Umbilical cord (tissue), 2 donors: ENCODE data around the gene PEPD. TPM values are rescaled to one million over a fixed set of nuclear protein-coding genes. Genes with fewer than 3 reads are reported as not detected.

Experiments
- DNase-seq: peaks from one replicate; pipeline ENCODE4 v3.0.0-alpha.2; 2015; ENCODE audit warnings: low spot score
- total RNA-seq: library from RNA; depleted of rRNA; stranded (reverse); fragments of >200 nt; gene quantifications from one replicate; pipeline ENCODE4 v1.2.3, GENCODE V29; 2014; ENCODE audit warnings: low replicate concordance; ENCODE audit not compliant: insufficient read depth

PEPD gene
- total RNA-seq, 1 donor from 2014 or later = 32.3 TPM

DNA sequence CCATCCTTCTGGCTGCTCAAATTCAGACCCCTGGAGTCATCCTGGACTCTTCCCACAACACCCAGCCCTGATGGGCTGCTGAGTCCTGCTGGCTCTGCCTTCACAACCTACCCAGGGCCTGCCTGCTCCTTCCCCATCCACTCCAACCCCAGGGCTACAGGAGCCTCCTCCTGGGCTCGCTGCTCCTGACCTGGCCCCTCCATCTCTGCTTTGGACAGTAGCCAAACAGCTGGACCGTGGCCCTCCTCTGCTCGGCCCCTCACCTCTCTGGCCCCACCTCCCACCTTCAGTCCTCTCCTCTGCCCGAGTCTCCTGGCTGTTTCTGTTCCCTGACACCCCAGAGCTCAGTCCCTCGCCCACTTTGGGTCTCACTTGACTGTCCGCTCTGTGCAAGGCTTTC lies 81.3 kb downstream of the PEPD start:
- DNase-seq = no peak

DNA sequence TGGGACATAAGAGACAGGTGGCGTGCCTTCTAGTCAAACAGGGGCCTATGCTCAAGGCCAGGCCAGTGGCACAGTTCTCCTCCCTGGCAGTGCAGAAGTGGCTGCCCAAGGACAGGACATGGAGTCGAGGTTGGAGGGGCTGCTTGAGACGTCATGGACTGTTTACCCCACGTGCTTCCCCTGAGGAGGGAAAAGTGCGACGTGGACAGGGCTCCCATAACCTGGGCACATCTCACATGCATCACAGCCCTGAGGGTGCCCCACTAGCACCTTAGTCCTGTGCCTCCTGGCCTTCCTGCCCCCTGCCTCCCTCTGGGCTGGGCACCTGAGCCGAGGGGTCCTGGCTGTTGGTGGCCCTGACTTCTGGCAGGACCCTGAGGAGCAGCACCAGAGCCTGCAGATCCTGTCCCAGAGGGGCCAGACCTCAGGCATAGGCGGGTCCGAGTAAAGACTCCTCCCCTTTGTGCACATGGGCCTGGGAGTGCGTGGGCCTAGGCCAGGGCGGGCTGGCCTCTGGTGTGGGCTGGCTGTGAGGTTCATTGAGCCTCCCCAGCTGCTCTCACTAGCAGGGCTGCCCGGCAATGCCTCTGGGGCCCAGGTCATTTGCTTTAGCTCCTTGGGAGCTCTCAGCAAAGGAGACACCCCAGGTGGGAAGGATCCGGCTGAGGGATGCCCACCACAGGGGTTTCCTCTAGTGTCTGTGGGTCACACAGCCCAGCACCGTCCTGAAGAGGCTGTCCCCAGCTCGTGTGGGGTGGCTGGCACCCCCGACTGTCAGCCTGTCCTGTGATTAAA lies 82.4 kb downstream of the PEPD start:
- DNase-seq = no peak

DNA sequence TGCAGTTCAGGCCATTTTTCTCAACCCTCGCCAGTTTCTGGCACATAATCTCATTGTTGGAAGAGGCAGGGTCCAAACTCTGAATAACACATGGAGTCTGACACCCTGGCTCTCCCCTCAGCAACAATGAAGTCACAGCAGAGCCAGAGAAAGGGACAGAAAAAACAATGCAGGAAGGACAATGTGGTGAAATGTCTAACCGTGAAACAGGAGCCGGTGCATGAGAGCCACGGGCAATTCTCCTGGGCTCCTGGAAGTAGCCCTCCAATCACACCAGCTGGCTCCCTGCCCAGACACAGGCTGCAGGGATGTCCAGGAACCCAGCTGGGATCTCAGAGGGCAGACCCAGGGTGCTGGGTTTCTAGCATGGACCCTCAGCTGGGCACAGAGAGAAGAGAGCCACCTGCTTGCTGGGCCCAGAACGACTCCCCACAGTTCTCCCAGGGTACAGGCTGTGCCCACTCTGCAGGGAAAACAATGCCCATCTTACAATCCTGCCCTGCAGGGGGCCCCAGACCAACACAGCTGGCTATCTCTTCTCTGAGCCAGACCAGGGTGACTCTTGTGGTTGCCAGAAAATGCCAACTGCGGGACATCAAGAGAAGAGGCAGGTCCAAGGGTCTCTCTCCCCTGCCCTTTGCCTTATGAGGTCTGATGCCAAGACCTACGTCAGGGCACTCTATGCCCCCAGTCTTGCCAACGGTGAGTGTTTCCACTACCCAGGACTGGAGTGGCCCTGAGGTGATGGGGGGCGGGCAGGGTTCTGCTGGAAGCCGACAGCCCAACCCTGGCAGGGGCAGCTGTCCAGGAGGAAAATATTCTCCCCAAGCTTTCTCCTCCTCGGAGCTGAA lies 83.5 kb downstream of the PEPD start:
- DNase-seq = no peak

DNA sequence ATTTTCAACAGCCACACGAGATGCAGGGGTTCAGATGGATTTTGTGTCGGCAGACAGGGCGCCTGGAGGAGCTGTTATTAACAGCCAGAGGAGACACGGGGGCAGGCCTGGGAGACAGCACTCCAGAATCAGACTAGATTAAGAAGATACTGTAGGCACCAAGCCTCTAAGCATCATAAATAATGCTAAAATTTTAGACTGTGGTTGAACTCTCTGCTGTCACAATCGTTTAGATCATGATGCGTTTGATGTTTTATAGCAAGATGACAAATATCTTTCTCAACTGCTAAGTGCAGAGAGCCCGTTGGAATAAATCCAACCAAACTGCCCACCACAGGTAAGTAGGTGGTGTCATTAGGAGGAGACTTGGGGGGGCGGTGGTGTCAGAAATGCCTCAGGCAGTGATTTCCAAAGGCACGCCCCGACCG lies 84.2 kb downstream of the PEPD start:
- peak; percentile 64 for DNase-seq

DNA sequence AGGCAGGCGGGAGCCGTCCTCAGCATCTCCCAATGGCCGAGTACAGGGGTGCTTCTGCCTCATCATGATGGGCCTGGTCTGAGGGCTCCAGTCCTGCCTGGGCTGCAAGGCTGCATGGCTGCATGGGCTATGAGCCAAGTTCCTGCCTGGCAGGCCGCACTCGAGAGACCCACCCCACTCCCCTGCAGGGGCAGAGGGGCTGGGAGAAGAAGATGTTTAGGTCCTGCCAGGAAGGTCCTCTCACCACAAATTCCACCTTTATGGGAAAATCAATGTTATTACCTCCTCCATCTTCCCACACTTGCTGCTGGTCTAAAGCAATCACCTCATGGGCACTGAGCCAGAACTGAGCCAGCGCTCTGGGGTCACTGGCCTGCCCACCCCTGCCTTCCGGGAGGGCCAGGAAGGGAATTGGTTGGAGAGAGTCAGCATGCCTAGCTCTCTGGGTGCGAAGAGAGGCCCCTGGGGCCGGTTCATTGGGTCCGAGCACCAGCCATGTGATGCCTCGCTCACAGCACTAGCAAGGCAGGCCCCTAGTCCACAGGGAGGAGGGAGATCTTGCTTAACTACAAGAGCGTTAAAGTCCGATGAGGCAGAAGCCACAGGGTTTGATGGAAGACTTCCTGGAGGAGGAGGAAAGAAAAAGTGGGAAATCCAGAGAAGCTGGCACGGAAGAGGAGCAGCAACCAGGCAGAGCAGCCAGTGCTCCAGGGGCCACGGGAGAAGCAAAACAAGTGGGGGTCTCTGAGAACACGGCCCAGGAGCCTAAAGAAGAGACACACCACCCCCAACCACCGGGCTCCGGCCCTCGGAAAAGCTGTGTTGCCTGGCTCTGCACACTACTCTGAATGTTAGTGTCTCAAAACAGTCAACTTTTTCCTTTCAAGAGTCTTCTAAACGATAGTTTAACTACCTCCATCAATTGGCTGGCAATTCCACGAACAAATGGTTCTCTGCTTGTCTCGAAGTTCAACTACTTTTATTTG lies 84.9 kb downstream of the PEPD start:
- no peak for DNase-seq

DNA sequence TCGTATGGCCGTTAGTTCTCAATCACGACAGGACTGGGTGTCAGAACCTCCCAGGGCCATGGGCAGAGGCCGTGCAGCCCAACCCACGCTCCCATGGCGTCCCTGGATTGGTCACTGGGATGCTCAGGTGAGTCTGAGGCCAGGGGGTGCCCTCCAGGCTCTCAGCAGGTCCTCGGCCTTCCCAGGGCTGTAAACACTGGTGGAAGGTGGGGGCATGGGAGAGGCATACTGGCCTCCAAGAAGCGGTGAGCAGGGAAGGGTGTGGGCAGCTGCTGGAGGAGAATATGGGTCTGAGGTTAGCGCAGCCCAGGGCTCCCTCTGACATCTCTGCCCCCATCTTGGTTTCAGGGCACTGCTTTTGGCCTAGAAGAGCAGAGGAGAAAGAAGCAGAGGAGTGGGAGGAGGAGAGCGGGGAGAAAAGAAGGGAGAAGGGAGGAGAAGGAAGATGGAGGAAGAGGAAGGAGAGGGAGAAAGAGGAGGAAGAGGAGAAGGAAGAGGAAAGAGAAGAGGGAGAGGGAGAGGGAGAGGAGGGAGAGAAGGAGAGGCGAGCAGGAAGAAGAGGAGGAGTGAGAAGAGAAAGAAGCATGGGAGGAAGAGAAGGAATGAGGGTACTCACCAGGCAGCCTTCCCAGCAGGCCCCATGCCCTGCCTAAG lies 85.8 kb downstream of the PEPD start:
- DNase-seq = no peak

DNA sequence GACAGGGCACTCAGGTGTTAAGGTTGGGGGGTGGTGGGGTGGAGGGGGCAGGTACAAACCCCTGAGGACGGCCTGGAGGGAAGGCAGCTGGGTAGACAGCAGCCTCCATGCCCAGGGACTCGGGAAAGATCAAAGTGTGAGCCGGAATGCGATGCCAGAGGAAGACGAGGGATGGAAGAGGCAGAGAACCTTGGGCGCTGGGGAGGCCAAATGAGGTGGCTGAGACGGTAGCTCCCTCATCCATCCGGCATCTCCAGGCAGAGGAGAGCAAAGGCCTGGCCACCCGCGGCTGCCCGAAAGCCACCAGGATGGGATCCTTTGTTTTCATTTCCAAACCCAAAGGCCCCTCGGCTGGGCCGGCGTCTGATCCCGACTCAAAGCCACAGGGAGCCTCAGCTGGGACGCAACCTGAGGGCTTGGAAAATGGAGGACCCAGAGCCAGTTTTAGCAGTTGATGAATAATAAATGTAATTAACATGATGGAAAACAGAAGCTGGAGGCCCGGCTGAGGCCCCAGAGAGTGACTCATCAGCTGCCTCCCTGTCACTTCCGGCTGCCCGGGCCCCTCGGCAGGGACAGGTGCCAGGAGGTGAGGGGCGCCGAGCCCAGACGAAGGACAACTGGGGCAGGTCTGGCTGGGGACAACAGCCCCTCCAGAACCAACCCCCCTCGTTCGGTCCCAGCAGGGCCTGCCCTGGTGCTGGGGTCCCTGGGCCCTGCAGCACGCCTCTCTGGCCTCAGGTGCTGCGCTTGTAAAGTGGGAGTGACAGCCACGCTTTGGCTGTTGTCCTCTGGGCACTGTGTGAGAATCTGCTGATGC lies 86.5 kb downstream of the PEPD start:
- peak; percentile 35 for DNase-seq

DNA sequence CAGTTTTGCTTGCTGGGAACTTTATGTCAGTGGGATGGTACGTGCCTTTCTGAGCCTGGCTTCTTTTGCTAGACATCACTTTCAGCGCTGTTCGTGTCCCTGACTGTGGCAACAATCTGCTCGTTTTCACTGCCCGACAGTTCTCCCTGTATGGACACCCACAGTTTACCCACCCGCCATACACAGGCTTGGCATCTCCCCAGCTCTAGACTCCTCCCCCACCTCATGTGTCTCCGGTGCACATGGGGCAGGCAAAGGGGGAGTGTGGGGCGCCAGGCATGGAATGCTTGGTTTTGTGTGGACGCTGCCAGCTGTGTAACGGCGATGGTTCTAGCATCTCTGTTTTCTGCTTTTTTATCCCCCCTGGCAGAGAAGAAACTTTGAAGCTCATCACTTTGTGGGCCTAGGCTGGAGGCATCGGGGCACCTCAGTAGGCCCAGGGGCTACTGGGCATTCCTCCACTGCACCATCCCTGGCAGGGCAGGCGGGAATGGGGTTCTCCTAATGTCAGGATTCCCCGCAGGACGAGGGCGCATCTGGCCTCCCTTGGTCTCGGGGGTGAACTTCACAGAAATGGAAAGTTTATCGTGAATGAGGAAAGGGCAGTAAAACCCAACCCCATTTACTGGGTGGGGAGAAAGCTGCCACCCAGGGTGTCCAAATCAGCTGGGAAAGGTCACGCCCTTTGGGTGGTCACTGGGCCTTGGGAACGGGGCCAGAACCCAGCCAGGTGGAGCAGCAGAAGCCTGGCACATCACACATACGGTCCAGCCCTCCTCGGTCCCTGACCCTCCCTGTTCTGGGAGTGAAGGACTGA lies 87.3 kb downstream of the PEPD start:
- DNase-seq = no peak

DNA sequence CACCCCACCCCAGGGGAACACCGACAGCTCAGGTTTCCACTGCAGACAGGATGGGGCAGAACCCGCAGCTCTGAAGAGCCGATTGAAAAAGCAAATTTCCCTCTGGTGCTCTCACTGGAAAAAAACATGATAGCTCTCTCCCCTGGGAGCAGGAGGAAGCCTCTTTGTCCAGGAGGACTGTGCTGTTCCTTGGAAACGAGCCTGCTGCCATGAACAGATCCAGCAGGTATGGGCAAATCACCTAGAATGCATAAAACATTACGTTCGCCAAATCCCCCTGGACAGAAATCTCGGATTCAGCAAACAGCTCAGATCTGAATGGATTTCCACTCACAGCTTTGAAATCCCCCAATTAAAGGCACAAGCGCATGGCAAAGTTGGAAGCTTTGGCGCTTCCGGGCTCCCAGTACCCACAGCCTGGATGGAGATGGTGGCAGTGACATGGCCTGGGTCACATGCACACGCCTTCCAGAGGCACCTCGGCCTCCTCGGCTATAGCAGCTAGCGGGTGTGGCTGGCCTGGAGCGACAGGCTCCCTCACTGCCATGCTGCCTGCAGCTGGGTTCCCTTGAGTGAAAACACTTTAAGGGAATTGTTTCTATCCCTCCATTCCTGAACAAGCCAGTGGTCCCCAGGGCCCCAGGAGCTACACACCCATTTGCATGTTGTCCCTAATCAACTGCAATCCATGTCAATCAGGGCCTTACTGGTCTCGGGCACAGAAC lies 89.0 kb downstream of the PEPD start:
- no peak for DNase-seq

DNA sequence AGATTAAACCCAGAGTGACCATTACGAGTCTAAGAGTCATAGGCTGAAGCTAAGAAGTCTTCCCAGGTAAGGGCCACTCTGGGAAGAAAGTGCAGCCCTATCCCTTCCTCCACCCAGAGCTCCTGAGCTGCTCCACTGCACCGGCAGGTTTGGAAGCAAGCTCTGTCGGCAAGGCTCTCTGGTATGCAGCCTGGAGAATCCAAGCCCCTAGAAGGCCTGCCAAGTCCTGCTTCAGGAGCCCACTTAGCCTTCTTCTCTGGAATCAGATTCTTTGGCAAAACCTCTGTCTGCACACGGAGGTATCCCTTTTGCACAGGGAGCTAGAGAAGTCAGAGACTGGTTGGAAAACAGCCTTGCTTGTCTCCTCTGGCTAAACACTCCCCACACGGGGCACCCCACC lies 89.6 kb downstream of the PEPD start:
- DNase-seq = no peak

DNA sequence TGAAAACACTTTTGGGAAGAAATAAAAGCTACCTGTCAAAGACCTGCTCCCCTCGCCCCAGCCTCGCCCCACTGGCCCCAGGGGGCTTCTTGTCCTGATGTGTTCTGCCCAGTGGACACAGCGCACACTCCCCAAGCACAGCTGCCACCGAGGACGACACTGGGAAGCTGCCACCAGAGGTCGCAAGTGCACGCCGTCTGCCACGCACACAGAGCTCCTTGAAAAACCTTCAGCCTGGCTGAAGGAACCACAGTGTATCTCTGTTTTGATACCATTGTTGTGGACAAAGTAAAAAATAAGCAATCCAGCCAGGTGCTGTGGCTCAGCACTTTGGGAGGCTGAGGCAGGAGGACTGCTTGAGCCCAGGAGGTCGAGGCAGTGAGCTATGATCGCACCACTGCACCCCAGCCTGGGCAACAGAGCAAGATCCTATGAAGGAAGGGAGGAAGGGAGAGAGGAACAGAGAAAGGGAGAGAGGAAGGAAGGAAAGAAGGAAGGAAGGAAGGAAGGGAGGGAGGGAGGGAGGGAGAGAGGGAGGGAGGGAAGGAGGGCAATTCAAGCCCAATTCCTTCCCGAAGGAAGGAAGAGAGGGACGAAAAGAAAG lies 90.8 kb downstream of the PEPD start:
- peak; percentile 70 for DNase-seq

DNA sequence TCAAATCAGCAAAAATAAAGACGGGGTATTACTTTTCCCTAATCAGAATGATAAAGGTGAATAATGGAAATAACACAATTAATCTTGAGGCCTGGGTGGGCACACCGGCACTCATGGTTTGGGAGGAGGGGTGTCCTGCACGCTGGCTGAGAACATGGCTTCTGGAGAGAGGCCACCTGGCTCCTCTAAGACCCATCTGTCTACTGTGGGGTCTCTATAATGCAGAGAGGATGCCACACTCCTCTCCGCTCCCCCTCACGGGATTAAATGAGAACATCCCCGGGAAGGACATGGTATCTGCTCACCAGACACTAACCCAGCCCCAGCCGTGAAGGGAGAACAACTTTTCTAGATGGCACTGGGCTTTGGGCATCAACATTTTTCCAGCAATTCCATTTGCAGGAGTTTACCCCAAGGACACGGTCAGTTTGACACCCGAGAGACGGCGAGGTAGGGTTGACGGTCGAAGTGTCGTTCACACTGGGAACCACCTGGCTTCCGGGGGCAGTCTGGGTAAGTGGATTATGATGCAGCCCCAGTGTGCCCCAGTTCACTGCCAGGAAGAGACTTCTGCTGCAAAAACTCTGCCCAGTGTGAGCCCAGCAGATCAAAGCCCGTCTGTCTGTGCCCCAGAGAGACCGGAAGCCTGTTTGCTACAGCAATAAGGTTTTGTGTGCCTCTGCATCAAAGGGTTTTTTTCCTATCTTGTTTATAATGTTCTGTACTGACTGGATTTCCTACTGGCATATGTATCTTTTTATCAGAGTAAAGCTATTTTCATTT lies 91.5 kb downstream of the PEPD start:
- DNase-seq = no peak

DNA sequence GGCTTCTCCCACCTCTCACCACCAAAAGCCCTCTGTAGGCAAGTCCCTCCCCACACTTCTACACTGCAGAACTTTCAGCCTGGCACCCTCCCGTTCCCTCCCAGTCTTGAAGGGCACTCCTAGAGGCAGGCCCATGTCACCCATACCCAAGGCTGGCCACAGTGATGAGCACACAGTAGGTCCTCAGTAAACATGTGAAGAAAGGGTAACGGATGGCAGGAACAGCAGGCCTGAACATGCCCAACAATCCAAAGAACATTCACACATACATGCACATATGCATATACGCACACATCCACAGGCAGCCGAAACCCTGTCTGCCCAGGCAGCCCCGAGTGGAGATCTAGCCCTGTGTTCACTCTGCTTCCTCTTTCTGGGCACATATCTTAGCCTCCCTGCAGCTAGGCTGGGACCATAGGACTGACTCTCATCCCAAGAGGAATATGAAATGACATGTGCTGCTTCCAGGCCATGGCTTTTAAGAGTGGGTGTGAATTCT lies 92.9 kb downstream of the PEPD start:
- DNase-seq = no peak

DNA sequence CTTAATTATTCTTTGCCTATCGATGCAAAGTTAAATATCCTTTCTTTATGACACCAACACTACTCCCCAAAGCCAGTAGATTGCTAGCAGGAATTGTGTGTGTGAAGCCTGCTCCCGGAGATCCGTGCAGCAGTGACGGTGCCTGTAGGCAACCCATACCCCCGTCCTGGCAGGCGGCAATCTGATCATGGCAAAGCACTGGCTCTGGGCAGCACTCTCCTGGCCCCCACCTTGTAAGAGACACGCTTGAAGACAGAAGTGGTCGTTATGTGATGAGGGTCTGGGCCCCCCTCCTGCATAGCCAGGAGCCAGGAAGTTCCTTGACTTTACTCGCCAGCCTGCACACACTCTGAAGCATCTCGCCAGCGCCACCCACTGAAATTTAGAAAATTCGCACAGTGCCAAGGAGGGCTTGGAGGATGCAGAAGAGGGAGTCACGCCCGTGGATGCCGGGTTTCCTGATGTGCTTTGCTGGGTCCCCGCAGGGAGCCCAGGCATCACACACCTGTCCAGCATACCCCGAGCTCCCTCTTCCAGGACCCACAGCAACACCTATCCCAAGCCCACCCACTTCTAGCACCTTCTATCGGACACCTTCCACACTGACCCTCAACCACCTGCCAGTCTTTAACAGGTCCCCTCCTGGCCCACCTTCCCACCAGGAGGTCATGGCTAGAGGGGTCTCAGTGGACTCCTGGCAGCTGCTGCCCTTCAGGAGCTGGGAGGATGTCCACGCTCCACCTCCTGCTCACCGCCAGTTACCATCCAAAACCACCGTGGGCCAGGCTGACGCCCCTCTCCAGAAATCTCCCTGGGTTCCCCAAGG lies 93.6 kb downstream of the PEPD start:
- no peak for DNase-seq

DNA sequence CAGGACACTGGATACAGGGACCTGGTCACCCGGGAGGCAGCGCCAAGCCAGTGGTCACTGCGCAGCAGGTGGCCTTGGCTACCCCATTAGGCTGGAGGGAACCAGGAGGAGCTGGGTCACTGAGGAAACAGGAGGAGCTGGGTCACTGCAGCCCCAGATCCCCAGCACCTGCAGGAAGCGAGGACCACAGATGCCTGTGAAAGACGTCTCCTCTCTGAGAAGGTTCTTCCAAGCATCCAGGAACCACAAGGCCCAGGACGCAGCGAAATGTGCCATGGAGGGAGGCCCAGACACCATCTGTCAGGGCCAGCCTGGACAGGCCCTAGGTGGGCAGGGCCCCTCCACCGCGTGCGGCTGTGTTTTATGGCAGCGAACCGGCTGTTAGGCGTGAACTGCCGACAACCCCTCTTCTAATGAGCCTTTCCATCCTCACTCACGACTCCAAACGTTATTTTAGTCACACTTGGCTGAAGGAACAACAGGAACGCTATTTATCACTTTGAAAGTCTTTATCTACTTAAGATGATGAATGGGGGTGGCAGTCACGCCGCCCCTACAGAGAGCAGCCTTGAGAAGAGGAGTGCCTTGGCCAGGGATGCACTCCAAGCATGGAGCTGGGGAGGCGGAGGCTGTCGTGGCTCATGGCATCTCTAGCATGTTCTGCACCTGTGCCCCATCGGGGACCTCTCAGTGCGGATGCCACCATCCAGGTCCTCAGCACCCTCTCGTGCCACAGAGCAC lies 94.8 kb downstream of the PEPD start:
- no peak for DNase-seq

DNA sequence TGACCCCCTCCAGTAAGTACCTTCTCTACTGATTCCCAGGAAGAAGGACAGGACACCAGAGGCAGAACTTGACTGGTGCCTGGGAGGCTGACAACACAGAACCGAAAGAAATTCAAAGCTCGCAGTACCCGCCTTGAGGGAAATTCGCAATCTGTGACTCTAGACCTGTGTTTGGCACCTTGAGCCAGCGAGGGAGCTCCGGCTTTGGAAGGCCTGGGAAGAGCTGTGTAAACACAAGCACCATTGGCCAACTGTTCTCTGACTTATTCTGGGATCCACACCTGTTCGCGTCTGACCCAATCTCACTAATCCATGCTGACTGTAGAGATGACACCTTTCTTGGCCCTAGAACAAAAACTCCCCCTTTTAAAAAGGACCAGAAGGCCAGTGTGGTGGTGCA lies 97.4 kb downstream of the PEPD start:
- no peak for DNase-seq
